HG03439 (cell line): Measurements from ENCODE around the gene ZNF831.

Experiments
- ATAC-seq: cut with Tn5 transposase; IDR thresholded peaks from one replicate; pipeline ENCODE4 v1.9.1; 2021; ENCODE audit warnings: mild to moderate bottlenecking, moderate library complexity; ENCODE audit not compliant: unreplicated experiment

ZNF831 gene

DNA sequence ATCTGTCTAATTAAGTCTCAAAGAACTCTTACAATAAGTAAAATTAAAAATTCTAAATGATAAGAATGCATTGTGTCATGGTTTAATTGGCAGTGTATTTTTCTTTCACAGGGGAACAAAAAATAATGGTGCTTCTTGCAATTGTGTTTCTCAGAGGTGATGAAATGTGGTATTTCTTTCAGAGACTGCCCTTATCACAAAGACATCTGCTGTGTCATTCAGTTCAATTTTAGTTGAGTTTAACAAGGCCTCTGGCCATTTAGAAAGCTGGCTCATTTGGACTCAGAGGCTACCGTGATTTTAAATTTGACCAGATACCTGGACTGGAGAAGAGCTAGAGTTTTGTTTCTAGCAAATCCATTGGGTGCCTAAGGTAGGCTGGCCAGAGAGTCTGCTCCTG lies 23.6 kb upstream of the ZNF831 start:
- ATAC-seq = no peak

DNA sequence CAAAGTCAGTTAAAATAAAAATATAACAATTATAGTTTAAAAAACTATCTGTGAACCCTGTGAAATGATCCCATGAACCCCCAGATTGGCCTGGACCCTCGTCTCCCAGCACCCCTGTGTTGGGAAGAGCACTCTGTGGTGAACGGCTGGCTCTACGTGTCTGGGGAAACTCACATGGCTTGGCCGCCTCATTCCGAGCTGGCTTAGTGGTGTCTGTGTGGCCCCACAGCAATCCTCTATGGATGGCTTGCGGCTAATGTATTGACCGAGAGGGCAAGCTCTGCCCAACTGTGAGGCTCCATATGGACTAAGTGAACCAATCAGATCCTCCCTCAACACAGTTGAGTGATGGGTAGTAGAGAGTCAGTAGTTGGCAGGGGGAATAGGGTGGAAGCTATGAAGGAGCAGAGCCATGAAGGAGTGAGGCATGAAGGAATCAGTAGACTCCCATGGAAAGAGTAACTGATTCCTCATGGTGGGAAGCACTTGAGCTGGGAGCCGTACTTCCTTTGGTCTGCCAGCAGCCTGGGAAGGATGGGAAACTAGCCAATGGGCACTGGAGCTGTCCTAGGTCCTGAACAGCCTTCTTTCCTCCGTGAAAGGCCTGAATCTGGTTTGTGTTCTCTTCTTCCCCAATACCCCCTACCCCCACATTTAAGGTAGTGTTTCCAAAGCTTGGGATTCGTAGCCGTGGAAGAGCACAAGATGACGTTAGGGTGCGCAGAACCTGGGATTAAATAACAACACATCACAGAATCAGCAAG lies 21.6 kb upstream of the ZNF831 start:
- no peak for ATAC-seq

DNA sequence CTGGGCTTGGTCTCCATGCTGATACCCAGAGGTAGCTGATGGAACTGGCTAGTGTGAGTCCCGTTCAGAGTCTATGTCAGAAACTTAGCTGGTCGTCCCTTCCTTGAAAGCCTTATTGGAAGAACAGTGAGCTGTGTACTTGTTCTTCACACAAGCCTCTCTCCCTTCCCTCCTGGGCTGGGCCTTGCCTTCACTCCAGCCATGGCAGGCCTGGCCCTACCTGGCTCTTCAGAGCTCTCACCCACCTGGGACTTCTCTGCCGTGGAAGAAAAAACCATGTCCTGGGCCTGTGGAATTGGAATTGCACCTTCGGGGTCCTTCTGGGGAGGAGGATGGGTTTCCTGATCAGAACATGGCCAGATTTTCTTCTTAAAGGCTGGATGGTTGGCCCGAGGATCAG lies 20.3 kb upstream of the ZNF831 start:
- no peak for ATAC-seq

DNA sequence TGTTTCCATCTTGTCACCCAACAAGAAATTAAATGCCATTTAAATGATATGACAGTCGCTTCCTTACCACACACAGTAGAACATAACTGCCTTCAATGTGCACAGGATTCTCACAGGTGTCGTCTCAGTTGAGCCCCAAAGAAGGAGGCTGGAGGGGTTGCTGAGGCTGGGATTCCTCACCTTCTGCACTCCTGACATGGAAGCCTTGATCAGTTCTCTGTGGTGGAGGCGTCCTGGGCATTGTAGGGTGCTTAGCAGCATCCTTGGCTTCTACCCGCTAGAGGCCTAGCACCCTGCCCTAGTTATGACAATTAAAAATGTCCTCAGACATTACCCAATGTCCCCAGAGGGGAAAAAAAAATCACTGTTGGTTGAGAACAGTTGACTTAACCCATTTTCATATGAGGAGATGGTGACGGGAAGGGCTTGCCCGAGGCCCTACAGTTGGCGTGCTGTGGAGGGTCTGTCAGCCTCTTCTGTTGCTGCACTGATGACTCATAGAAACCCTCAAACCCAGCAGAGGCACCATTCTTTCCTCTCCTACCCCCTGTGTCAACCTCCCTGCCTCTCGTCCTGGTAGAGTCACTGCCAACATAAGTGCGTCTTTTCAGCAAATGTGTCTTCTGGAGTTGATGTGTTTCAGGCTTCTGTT lies 19.3 kb upstream of the ZNF831 start:
- no peak for ATAC-seq

DNA sequence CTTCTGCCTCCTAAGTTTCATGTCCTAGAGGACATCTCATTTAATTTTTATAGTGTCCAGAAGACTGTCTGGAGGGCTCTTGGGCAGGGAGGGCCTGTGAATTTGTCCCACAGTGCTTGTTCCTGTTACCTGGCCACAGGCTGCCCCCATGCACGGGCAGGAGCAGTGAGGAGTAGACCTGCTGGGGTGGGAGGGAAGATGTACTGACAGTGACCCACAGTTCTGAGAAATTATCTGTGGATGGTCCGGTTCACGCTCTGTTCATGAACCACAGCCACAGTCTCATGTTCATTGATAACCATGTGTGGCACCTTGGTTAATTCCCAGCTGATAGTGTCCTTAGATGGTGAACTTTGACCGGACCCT lies 18.8 kb upstream of the ZNF831 start:
- ATAC-seq = no peak

DNA sequence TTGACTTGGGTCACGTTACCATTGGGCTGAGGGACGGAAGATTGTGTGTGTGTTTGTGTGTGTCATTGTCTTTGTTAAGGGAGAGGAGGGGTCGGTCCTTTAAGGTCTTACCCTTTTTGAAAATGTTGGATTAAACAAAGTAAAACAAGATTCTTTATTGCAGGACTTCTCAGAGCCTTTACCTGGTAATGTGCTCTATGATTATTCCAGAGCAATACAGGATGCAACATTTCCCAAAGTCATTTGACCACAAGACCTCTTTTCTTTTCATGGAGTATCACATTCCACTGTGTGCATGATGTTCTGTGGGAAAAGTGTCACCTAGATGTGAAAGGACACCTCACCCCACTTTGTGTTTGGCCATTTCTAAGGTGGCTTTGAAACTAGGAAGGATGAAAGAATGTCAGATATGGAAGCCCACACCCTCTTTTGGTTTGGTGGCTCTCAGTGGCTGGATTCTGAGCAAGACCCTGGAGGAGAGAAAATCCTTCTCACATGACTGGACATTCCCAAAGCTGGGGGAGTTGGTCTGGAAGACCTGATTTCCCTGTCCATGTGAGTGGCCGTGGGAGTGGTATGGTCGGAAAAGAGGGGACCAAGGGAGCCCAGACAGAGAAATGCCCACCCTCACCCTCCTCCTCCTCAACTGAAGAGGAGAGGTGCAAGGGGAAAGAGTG lies 18.2 kb upstream of the ZNF831 start:
- no peak for ATAC-seq

DNA sequence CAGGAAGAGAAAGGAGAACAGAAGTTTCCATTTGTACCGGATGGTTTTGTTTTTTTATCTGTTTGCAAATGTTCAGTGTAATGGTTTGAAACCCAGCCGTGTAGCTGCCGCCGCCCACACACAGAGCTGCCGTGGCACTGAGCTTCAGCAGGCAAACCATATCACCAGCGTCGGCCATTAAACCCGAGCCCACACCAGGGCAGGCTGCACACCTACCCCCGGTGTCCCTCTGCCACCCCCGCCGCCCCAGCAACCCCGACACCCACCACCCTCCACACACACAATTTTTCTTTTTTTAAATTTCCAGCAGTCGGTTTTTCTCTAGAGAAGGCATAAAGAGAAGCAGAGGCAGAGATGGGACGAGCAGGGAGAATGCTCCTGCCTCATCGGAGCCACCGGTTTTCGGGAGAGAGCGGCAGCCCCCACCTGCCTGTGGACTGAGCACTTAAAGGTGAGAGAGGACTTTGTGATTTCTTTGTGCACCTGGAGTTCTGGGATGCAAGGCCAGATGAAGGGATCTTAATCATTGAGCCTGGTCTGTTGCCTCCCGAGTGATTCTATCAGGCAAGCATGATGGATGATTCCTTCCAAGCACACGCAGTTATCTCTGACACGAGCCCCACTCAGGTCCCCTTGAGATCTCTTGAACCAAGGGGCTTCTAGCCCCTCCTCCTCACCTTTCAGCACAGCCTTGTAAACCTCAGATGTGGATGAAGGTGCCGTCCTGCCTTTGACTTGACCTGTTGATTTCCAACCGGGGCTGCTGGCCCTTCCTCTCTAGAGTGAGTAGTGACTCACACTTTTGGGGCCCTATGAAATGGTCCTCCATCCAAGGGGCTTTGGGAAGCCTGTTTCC lies 17.5 kb upstream of the ZNF831 start:
- ATAC-seq = no peak

DNA sequence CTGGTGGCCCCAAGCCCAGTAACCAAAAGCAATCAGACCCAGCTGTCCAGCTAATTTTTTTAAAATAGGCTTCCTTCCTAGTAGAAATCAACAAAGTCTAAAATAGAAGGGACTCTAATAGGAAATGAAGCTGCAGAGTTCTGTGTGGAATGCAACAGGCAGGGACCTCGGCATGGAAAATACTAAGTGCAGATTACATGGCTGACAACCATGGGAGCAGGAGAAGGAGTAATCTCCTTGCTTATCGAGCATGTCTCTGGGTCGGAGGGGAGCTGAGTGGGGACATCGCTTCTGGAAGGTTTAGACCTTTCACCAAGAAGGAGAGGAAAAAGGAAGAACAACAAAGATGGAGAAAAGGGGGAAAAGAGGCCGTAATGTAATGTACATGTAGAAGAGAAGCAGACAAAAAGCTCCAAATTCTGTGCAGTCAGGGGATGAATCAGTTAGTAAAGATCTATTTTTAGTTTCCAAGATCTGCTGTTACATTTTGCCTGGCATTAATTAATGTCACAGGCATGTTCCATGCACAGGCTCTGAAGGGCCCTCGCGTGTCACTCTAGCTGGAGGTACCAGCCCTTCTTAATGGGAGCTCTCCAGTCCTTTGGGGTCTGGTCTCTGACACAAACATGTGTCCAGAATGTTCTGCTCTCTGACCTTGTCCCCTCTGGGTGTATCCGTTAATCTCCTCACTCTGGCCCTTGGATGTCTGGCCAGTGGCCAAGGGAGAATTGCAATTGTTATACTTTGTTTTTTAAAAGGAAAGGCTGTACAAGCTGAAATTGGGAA lies 16.6 kb upstream of the ZNF831 start:
- ATAC-seq = no peak

DNA sequence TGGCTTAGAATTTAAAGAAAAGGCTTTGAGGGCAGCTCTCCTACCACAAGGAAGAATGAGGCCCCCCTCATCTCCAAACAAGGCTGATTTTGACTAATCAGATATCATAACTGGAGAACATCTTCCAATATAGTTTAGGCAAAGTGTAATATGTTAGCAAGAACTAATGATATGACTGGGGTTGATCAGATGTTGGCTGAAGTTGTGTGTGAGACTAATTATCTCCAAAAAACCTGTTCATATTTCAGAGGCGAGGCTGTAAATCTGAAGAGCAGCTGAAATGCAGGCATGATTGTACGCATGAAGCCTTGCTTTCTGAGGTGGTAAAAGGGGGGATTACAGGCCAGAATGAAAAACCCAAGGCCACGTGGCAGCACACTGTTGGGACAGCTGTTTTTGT lies 16.0 kb upstream of the ZNF831 start:
- no peak for ATAC-seq

DNA sequence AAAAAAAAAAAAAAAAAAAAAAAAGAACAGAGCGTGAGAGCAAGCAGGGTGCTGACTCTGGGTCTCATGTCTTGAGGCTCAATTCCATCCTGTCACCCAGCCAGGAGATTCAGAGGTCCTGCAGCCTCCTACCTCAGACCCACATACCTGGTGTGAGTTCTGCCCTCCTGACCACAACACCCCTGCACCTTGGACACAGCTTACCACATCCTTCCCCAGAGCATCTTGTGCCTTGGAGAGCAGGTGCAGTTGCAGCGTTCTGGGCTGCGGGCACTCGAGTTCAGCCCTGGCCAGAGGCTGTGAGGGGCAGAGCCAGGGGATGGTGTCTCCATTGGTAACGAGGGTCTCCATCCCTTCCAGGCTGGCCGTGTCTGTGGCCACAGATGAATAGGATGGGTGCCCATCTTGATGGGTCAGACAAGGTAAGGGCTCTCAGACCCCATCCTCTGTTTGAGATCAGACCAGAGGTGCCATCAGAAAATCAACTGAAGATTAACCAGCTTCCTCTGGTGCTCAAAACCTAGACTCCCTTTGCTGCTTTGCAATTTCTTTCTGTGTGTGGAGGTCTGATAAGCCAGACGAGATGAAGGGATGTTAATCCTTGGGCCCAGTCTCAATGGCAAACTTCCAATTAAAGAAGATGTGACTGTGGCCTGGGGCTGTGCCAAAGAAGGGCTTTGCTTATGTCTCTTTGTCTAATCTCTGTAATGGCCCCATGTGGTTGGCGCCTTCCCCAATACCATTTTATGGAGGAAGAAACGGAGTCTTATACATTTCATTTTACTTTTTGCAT lies 14.7 kb upstream of the ZNF831 start:
- no peak for ATAC-seq

DNA sequence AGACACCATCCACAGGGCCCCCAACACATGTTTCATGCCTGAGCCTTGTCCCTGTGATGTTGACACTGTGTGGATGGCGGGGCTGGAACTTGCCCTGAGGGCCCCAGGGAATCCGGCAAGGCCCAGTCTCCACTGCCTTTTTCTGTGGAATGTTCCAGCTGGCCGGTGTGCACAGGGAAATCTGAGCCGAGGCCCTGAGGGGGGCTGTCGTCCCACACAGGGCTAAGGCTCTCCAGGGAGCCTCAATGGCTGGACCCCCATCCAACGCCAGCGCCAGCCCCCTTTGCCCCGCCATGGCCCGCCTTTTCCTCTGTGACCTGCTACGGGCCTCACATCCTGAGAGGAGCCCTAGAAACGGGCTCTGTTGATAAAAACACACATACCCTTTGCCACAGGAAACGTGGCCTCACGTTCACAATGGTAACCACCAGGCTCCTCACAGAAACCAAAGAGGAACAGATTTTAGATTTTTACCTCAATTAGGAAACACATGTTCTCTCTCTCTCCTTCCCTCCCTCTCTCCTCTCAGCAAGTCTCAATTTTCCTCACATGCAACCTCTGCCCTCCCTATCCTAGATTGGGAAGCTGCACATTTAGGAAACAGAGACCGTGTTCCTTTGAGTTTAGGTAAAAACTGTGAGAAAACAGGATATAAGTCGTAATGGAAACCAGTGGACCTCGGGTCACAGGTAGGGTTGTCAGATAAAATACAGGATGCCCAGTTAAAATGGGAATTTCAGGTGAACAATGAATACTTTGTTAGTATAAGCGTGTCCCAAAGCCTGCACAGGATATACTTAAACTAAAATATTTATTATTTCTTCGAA lies 13.7 kb upstream of the ZNF831 start:
- no peak for ATAC-seq

DNA sequence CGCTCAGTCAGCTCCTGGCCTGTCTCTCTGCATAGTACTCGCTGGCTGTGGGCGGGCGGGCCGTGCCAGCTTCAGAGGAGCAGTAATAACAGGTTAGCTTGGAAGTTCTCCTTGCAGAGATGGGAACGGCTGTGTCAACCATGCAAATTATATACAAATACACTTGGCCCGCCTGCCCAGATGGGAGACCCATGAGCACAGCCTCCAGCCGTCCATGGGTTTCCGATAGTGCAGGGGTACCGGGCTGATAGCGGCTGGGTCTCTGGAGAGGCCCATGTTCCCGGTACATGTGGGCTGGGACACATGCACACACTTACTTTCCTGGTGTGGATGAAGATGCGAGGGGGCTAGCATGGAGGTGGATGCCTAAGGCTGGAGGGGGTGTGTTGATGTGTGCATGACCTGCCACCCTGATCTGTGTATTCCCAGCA lies 12.8 kb upstream of the ZNF831 start:
- no peak for ATAC-seq

DNA sequence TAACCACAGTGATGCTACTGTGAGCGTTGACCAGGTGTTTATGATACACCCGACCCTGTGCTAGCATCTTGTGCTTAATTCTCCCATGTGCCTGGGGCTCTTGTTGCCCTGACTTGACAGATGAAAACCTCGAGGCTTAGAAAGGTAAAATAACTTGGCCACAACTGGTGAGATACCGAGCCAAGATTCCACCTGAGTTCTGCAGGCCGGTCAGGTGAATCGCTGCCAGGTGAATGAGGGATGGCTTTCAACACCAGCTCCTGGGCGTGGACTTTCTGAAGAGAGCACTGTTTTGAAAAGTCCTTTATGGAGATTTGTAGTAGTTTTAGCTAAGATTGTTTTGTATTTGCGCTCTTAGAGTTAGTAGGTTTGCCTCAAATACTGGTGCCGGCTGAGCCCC lies 12.2 kb upstream of the ZNF831 start:
- ATAC-seq = no peak

DNA sequence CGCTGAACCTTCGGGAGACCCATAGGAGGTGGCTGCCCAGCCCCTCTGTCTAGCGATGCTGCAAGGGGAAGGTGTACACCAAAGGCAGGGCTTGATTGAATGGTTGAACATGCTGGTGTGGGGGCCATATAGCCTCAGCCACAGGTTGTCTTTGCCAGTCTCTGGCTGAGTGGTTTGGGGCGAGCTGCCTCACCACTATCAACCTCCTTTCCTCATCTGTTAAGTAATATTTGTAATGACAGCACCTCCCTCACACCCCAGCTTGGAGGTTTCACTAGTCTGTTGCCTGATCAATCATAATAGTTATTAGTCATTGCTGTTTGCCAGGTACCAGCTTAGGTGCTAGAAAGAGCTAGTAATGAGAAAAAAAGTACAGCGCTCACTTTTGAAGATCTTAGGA lies 11.8 kb upstream of the ZNF831 start:
- ATAC-seq = no peak

DNA sequence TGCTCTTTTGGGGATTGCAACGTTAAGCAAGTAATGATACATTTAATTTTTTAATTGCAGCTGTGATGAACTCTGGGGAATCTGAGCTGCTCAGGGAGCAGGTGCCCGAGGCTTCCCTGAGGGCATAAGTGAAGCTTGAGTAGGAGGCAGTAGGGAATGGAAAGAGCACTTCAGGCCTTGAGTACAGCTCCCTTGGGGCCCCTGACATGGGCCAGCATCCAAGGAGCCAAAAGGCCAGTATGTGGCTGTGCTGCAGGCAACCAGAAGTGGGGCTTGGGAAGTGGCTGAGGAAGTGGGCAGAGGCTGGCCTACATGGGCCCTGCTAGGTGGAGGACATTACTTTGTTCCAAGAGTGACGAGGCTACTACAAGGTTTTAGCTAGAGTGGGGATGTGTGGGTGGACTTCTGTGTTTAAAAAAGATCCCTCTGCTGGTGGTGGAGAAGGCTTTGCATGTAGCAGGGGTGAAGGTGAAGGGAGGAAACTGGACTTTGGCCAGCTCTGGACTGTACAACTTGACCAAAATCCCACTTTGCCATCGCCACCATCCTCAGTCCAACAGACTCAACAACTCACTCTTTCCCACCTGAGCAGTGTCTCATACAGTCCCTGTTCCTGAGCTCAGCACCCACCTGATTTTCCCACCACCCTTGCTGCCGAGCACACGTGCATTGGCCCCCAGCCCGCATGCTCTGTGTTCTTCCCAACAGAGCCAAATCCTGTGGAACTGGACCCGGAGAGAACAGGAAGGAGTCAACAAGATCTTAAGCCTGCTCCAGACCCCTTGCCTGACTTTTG lies 10.9 kb upstream of the ZNF831 start:
- no peak for ATAC-seq

DNA sequence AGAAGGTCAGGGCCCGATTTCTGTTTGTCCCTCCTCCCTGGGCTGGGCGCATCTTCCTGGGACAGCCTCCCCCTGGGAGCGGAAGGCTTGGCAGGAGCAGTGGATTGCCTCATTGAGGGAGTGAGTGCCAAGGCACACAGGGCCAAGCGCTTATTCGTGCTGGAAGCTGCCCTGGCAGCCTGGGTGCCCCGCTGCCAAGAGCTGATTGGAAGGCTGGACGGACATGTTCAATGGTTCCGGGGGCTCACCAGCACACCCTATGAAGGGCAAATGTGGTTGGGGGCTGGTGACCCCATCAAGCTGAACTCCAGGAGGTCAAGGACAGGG lies 10.3 kb upstream of the ZNF831 start:
- no peak for ATAC-seq

DNA sequence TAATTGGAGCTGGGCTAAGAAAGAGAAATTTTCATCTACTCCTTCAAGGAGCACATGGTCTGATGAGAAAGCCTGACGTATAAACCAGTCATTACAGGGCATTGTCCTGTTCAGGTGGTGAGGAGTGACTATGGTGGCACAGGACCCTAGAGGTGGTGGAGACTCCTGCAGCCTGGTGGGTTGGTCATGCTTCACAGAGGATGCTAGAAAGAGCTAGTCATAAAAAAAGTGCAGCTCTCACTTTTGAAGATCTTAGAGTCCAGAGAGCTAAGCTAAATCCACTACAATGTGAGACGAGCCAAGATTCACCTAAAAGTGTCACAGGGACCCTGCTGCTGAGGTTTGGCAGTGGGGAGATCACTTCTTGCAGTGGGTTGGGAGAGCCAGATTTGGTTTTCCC lies 9.8 kb upstream of the ZNF831 start:
- no peak for ATAC-seq

DNA sequence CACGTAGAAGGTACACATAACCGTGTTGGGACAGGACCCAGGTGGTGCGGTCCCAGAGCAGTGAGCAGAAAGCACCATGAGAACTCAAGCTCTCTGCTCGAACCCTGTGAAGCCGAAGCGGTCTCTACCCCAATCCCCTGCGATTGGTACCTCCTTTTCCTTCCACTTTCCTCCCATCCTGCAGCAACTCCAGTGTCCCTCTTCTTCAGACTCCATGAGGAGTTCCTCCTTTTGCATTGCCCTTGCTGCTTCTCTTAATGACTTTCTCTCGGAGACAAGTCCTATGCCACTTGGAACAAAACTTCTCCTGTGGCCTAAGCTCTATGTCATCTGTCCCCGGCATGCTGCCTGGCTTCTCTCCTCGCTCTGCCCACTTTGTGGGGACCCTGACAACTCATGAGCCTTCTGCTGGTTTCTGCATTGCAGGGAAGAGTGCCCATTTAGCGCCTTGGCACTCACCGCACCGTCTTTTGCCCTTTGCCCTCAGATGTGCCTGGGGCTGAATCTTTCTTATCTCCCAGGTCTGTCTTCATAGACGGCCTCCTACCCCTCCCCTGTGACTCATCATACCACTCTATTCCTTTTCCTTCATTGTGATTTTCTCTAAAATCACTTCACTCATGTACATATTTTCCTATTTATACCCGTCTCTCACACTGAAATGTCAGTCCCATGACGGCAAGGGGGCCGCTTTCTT lies 9.2 kb upstream of the ZNF831 start:
- ATAC-seq = no peak
